Cerebellar nuclear complex (tissue), 1 donor: ENCODE results near the gene ZNF576.
"Not testable (repeated sequence)": the region's sequence is repeated elsewhere in the genome, so short reads cannot be mapped to it uniquely, and the experiment has no call there.

Experiments
- DNase-seq, 2 experiments: peaks; one replicate each; lab custom pipeline; 2025; lab: John Stamatoyannopoulos, UW

The ZNF576 gene, protein sequence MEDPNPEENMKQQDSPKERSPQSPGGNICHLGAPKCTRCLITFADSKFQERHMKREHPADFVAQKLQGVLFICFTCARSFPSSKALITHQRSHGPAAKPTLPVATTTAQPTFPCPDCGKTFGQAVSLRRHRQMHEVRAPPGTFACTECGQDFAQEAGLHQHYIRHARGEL

DNA sequence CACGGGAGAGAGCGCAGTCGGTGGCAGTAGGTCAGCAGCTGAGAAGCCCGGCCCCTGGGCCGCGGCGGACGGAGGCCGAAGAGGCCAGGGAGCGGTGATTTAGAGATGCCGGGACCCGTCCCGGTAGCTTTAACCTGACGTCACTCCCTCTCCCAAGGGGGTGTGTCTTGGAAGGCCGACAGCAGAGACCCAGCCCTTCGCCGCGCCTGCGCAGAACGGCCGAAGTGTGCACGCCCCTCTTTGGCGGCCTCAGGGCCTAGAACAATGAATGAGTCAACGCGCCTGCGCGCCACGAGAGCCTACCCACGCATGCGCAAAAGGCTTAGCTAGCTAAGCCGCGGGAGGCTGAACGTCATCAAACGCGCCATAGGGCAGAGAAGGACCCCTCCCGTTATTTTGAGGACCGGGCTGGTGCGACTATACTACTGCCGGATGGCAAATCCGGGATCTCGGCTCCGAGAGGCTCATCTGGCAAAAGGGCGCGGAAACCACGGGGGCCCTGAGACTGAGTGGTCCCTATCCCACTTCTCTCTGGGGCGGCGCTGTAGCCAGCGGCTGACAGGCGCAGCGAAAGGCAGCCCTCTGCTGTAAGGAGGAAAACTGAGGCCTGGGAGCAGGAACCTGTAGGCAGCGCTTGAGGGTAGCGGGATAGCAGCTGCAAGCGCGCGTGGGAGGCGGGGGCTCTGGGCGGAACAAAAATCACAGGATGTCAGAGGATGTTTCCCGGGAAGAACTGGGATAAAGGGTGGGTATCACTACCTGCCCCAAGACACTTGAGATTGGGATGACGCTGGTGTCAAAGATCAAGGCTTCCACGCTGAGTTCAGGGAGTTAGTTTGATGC is at the start of gene ZNF576, which contains the start of gene IRGQ:
Gene ZNF576 (plus strand): TSS at position 597 of the 843 bp plus-strand sequence. CDS start 514 bp downstream, outside the sequence.
Gene IRGQ (minus strand): TSS at position 136 of the 843 bp plus-strand sequence. CDS start 796 bp downstream, outside the sequence.
- DNase-seq: peak; percentile 97 to 99

DNA sequence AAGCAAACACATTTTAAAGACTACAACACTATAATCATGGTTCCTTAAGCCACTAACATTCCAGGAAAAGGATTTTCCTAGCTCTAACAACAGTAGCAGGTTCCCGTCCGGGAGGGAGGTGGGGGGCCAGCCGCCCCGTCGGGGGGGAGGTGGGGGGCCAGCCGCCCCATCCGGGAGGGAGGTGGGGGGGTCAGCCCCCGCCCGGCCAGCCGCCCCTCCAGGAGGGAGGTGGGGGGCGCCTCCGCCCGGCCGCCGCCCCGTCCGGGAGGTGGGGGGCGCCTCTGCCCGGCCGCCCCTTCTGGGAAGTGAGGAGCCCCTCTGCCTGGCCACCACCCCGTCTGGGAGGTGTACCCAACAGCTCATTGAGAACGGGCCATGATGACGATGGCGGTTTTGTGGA is 48.5 kb upstream of the ZNF576 start:
- DNase-seq: not testable (repeated sequence)

DNA sequence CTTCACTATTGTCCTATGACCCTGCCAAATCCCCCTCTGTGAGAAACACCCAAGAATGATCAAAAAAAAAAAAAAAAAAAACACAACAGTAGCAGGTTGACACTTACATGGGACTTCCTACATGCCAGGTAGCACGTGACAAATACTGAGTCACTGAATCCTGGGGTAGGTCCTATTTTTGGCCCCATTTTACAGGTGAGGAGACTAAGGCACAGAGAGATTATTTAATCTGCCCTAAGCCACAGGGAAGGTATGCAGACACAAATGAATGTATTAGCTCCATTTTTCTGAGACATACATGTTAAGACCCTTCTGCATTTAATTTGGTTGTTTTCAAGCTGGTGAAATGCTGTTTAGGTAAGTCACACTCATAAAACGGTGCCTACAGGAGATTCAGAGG is 47.7 kb upstream of the ZNF576 start:
- DNase-seq: no peak

DNA sequence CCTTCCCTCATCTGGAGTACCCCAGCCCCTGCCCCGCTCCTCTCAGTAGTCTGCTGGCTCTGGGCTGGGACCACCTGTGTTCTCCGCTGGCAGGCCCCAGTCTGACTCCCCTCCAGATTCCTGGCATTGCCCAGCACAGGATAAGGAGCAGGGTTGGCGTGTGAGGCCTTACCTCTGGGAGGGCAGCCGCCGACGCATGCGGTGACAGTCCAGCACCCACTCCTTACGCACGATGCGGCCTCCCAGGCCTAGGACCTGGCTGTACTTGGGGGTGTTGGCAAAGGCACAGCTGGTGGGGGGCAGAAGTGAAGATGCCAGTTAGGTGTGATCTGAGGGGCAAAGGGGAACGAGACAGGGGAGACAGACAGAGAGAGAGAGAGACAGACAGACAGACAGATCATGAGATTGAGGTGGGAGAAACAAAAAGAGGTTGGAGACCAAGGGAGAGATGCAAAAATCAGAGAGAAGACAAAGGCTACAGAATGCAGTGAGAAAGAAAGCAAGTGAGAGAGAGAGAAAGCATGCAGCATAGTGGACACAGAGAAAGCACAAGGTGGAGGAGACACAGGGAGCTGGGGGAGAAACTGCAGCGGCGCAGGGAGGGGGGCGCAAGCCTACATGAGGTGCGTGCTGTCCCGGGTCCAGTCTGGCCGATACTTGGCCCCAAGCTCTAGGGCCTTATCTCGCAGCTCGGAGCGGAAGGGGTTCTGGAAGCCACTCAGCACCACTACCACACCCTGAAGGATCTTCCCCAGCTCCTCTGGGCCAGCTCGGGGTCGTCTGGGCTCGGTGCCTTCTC is 44.8 kb upstream of the ZNF576 start:
- DNase-seq: no peak

DNA sequence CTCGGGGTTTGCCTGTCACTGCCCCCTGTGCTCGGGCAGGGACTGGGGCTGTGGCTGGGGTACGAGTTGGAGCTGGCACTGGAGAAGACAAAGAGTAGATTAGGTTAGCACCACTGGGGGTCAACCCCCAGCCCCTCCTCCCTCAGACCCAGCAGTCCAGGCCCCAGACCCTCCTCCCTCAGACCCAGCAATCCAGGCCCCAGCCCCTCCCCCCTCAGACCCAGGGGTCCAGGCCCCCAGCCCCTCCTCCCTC is 44.3 kb upstream of the ZNF576 start:
- no peak for DNase-seq

DNA sequence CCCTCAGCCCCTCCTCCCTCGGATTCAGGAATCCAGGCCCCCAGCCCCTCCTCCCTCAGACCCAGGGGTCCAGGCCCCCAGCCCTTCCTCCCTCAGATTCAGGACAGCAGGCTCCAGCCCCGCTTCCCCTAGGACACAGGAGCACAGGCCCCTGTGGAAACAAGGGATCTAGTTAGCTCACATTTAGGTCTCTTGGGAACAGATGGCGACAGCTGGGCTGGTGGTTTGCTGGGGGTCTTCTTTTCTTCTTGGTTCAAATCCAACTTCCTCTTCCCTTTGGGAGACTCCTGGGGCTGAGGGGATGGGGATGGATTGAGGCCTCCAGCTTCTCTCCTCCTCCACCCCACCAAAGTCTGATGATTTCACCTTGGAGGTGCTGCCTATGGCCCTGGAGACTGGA is 43.8 kb upstream of the ZNF576 start:
- no peak for DNase-seq

DNA sequence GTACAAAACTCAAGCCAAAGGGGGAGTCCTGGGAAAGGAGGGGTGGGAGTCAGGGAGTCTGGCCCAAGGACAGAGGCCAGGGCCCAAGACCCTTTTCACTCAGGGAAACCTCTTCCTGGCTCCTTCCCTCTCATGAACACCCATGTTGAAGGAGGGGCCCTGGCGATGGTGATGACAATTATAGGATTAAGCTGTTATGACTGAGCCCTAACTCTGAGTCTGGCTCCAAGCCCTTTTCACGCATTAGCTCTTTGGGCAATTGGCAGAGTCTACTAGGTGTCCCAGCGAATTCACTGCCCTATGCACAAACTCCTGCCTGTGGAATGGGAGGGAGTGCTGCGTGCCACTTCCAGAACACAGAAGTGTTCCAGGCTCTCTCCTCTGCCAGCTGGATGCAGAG is 42.7 kb upstream of the ZNF576 start:
- DNase-seq: no peak

DNA sequence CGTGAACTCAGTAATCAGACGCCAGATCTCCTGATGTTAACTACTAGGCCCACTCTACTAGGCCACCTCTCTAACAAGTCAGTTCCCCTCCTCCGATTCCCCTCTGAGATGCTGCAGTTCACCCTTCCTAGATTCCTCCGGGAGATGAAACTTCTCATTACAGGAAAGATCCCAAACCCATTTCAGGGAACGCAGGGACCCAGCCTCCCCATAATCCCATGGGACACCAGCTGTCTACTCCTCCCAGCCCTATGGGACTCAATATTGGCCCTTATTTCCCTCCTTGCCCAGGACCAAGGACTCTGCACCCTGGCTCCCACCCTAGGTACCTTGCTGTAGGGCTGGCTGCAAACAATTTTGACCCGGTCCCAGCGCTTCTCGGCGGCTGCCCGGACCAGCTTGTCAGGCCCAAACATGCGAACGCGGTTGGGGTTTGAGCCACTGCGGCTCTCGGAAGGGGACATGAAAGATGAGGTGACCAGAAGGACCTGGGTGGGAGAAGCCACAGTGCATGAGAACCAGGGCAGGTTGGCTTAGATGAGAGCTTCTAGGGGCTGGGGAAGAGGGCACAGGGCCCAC is 42.0 kb upstream of the ZNF576 start:
- DNase-seq: no peak

DNA sequence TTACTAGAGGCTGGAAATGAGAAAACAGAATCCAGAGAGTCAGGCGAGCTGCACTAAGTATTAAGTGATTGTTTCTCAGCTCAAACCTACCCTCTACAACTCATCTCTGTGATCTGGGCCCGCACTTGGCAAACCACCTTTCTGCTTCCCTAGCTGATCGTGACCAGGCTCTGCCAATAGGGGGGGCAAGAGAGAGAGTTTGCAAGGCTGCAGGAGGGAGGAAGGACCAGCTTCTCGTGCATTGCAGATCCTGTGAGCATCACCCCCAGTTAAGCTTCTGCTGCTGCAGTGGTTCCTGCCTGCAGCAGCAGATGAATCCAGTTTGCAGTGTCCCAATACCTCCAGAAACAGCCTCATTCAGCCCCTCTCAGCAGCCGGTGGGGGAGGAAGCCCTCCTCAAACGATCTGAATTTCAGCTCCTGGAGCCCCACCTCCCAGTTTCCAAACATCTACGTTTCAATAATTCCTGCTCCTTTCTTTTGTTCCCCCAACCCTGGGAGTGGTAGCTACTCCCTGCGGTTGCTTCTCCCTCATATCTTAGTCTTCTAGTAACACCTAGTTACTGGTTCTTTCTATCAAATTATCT is 41.1 kb upstream of the ZNF576 start:
- DNase-seq: peak; percentile 50 to 77

DNA sequence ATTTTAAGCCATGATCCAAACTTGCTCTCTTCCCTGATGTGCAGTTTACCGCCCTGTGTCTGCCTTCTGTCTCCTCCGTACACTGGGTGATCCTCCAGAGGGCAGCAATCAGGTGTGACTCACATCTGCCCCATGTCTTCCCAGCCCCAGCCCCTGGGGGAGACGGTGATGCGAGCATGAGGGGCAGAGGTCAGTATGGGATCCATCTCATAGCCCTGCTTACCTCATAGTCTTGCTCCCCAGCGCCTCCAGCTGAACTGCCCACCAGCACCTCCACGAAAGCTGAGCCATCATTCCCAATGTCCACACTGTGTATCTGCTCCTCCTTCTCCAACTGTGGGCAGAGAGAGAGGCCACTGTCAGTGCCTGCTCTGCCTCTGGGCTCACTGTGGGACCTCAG is 35.7 kb upstream of the ZNF576 start:
- DNase-seq: no peak

DNA sequence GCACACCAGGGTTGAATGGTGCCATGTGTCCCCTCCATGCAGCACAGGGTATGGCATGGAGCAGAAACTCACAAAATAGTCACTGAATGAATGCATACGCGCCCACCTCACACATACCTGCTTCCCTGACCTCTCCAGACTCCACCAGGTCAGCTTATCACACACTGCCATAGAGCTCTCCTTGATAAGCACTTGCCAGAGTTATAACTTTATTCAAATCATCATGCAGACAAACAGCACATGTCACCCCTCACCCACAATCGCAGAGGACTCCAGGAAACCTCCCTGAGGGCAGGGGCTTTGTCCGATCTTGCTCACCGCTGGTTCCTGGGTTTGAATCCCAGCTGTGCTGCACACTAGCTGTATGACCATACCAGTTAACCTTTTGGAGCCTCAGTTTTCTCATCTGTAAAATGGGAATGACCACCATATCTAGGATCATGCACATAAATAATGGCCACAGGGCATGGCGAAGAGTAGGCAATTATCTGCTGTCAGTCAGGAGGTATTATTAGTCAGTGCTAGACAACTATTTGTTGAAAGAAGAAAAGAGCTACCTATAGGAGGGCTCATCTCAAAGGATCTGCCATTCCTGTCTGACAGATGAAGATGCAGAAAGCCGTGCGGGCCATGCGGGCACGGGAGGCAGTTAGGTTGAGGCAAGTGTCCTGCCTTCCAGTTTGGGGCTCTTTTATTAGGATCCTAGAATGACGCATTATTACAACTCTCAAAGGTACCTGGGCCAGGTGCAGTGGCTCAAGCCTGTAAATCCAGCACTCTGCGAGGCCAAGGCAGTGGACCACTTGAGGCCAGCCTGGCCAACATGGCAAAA is 35.0 kb upstream of the ZNF576 start:
- no peak for DNase-seq

DNA sequence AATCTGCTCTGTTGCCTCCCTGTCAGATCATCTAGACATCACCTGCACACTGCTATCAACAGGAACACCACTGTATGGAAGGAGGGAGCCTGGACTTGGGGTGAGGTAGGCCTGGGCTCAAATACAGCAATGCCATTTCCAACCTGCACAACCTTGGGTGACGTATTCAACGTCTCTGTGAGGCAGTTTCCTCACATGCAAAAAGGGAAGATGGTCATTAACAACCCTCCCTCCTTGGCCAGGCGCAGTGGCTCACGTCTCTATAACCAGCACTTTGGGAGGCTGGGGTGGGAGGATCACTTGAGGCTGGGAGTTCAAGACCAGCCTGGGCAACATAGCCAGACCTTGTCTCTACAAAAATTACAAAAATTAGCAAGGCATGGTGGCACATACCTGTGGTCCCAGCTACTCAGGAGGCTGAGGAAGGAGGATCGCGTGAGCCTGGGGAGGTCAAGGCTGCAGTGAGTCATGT is 34.1 kb upstream of the ZNF576 start:
- DNase-seq: no peak

DNA sequence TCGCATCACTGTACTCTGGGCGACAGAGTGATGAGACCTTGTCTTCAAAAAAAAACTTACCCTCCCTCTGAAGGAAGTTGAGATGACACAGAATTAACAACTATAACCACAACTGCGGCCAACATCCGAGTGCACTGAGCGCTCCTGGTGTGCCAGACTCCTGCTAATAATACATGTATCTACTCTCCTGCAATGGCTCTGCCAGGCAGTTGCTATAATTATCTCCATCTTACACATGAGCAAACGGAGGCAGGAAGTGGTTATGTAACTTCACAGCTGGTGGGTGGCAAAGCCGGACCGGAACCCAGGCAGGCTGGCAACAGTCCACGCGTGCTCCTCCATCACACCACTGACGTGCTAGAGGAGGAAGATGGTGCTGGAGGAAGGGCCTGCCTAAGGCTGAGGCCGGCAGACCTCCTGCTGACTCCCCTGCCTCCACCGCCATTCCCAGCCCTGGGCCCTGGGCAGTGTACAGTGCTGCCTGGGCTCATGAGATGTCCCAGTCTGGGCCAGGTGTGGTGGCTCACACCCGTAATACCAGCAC is 33.6 kb upstream of the ZNF576 start:
- peak; percentile 65 to 90 for DNase-seq

DNA sequence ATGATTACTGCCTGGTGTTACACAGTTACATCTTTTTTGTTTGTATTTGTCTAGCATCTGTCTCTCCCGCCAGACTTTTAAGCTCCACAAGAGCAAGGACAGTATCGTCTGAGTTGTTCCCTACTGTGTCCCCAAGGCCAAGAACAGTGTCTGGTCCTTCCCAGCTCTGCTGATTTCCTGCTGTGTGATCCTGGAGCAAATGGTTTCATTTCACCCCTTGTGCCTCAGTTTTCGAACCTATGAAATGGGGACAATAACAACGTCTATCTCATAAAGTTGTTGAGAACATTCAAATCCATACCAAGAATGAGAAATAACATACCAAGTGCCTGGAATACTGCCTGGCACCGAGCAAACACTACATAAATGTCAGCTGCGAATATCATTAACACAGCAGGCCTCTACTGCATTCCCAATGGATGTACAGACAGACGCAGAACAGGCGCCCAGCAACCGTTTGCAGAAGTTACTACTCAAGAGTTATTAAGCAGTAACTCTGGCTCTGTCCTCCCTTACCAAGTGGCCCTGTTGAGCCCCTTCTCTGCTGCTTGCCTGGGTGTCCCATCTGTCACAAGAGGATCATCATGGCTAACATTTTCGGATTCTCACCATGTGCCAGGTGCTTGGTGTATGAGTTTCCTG is 32.5 kb upstream of the ZNF576 start:
- DNase-seq: no peak

DNA sequence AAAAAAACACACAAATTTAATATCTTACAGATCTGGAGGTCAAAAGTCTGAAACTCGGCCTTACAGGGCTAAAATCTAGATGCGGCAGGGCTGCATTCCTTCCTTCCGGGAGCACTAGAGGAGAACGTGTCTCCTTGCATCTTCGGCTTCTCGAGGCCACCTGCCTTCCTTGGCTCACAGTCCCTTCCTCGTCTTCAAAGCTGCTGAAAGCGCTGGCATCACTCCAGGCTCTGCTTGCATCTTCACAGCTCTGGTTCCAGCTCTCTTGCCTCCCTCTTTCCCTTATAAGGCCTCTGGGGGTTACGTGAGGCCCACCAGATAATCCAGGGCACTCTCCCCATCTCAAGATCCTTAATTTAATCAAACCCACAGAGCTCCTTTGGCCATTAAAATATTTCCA is 31.6 kb upstream of the ZNF576 start:
- peak in 1 of 2 experiments; percentile 11 for DNase-seq

DNA sequence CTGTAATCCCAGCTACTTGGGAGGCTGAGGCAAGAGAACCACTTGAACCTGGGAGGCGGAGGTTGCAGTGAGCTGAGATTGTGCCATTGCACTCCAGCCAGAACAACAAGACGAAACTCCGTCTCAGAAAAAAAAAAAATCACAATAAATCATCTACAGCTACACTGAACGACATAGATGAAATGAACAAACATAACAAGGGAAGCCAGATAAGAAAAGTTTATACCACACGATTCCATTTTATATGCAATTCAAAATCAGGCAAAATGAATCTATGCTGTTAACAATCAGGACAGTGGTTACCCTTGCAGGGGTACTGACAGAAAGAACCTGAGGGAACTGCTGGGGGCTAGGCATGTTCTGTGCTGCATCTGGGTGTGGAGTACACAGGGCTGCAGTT is 26.7 kb upstream of the ZNF576 start:
- no peak for DNase-seq

DNA sequence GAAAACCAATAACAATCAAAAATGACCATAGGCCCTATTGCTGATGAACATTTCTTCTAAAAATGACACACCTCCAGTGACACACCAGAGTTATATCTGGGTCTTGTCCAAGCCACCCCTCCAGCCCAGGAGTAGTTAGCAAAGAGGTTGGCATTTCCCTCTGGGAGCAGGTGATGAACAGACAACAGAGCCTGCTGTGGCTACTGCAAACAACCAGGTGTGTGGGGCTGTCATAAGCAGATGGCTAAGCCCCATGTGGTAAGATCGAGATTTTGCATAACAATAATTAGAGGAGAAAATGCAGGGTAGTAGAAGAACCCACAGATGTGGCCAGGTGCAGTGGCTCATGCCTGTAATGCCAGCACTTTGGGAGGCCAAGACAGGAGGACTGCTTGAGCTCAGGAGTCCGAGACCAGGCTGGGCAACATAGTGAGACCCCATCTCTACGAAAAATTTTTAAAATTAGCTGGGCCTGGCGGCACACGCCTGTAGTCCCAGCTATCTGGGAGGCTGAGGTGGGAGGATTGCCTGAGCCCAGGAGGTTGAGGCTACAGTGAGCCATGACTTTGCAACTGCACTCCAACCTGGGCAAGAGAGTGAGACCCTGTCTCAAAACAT is 26.1 kb upstream of the ZNF576 start:
- DNase-seq: no peak

DNA sequence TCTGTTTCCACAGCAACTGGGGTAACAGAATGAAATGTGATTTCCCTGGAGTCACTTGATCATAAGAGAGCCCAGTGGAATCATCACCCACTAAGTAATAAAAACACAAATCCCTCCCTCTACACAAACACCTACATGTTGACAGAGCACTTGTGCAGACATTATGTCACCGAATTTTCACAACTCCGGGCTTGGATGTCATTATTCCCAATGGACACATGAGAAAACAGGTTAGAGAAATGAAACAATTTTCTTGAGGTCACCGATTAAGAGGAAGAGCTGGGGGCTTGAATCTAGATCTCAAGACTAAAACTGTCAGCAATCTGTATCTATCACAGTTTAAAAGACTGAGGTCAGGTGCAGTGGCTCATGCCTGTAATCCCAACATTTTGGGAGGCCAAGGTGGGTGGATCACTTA is 24.2 kb upstream of the ZNF576 start:
- no peak for DNase-seq

DNA sequence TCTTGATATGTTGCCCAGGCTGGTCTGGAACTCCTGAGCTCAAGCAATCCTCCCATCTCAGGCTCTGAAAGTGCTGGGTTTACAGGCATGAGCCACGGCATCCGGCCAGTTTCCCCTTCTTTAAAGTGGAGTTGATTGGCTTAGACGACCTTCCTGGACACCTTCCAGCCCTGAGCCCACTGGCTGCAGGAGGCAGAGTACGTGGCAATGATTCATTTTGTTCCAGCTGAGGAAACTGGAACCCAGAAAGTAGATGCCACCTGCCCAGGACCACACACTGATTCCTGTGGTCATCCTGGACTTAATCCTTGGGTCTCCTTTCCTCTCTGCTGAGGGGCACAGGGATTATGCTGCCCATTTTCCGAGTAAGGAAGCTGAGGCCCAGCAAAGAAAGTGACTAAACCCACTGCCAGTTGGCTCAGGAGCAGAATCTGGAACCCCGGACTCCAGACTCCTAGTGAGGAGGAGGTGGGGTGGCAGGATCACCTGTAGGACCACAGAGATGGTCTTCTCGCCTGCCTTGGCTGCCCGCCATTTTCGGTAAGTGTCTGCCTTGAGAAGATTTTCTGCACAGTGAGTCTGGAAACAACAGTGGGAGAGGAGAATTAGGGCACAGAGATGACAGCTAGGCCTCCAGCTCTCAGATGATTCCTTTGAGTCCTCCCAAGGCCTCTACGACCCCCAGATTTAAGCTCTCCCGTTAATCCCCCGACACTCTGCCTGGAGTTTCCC is 21.8 kb upstream of the ZNF576 start:
- DNase-seq: no peak
